GM12891 (cell line): ENCODE data around the gene IFNA14.

ENCODE experiments used
- PAX5 ChIP-seq: IDR thresholded peaks from 2 replicates; pipeline ENCODE4 v1.6.1; 2011; ENCODE audit warnings: low read length, moderate library complexity, mild to moderate bottlenecking; ENCODE audit not compliant: insufficient read depth, severe bottlenecking
- POLR2A ChIP-seq: IDR thresholded peaks from 2 replicates; pipeline ENCODE4 v1.6.1; 2011; ENCODE audit warnings: low read depth, low read length, control low read depth
- POLR2AphosphoS5 ChIP-seq: IDR thresholded peaks from 2 replicates; pipeline ENCODE4 v1.6.1; 2011; ENCODE audit warnings: low read depth, low read length, control low read depth
- POU2F2 ChIP-seq: IDR thresholded peaks from 2 replicates; pipeline ENCODE4 v1.6.1; 2011; ENCODE audit warnings: low read depth, mild to moderate bottlenecking, control low read depth, low read length, moderate library complexity
- TAF1 ChIP-seq: IDR thresholded peaks from 2 replicates; pipeline ENCODE4 v1.6.1; 2011; ENCODE audit warnings: low read depth, low read length, control low read depth

GRCh38 chr9:21228122-21228521 lies 11.7 kb downstream of the IFNA14 start, which contains the start of gene IFNA17:
- TF ChIP-seq POLR2AphosphoS5 = no peak
- no peak for TF ChIP-seq PAX5
- no peak for TF ChIP-seq TAF1
- no peak for TF ChIP-seq POLR2A
- no peak for TF ChIP-seq POU2F2
